Measurements from ENCODE around the gene ANO6.

GRCh38 chr12:45464699-45465098, 248.8 kb downstream of the ANO6 start:
- TF ChIP-seq CTCF (IDR thresholded peaks at IDR 0.05) (no peak), POLR2AphosphoS5 (IDR thresholded peaks at IDR 0.05) (no peak)
